AG20443 (cell line): ENCODE measurements around the gene LRRC43.
A peak's percentile ranks its signal among the peaks of the same experiment; 100 is the strongest.

Source experiments
- DNase-seq: peaks from one replicate; pipeline ENCODE4 v3.0.0; 2012; ENCODE audit warnings: low spot score, mixed read lengths

Gene LRRC43

DNA sequence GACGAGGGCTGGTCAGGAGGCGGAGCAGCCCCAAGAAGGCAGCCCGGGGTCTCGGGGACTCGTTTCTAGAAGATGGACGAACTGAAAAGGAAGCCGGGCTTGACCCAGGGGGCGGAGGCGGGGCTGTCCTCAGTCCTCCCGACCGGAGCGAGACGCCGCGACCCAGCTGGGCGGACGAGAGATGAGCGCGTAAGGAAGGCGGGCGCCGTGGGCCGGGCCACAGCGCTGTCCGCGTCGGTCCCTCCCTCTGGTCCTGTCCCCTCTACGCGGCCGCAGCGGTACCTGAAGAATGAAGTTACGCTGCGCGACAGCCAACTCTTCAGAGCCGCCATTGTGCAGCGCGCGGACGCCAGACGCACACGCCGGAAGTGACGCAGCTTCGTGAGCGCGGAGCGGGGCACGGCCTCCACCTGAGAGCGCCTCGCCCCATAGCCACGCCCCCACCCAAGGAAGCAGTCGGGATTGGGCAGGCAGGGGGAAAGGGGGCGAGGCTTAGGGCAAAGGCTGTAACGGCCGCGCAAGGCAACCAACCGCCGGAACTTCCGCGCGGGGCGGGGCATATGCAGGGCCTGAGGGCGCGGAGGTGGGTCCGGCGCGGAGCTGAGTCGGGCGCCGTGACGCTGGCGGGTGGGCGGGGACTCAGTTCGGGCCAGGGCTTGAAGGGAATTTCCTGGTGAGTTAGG lies 42.9 kb downstream of the LRRC43 start, which contains the start of gene DIABLO:
Gene DIABLO (minus strand): TSS at position 370 of the 683 bp plus-strand sequence. CDS start 38 bp downstream, at position 332.
- peak; percentile 99 for DNase-seq

DNA sequence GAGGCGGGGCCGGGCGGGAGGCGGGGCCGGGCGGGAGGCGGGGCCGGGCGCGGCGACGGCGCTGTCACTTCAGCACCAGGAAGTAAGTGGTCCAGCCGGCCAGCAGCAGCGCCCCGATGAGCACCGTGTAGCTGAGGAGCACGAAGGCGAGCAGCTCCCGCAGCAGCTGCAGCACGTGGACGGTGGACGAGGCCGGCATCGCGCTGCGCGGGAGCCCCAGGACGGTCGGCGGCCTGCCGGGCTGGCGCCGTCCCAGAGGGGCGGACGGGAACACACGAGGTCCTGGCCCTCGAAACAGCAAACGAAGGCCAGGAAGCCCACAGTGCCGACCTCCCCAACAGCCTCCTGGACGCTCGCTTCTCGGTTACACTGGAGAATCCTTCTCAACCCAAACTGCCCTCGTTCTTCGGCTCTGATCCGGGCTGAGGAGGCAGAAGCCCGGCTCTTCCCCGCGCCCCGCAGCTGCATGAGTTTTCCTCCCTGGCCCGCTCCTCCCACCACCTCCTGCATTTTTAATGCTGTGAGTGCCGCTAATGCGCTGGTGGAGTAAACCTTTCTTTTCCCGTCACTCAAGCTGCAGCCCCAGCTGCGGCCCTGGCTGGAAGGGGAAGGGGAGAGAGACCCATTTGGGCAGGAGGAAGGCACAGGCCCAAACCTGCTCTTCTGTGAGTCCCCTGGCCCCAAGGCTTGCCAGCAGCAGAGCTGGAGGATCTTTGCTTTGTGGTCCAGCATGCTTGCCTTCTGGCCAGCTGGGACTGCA lies 43.6 kb downstream of the LRRC43 start:
- DNase-seq: no peak

DNA sequence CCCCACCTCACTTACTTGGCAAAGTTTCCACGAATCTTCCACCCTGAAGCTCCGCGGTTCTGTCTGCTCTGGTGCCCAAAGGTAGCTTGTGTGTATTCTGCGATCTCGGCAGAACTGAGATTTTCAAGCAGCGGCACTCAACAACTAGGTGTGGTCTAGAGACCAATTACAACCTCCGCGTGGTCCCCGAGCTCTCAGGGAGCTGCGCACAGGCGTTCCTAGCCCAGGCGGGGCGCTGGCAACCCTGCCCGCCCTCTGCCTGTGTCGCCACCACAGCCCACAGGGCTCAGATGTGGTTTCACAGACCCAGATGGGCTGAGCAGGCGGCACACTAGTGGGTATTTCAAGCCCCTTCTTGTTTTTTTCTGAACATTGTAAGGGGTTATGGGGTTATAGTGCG lies 44.4 kb downstream of the LRRC43 start:
- DNase-seq: no peak

DNA sequence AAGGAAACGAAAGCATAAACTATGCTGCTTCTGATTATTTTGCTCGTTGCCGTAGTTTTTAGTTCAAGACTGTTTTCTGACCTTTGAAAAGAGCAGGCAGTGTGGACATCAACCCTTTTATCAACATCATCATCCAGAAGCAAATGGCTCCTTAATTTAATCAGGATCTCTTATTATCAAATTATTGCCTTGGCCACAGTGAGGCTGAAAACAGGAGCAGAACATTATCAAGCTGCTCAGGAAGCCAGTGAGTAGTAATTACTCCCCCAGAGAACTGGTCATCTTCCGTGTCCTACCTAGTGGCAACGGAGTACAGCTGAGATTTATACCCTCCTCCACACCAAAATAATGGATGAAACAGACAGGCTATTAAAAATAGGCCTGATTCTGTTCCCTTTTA lies 45.2 kb downstream of the LRRC43 start:
- DNase-seq: no peak

DNA sequence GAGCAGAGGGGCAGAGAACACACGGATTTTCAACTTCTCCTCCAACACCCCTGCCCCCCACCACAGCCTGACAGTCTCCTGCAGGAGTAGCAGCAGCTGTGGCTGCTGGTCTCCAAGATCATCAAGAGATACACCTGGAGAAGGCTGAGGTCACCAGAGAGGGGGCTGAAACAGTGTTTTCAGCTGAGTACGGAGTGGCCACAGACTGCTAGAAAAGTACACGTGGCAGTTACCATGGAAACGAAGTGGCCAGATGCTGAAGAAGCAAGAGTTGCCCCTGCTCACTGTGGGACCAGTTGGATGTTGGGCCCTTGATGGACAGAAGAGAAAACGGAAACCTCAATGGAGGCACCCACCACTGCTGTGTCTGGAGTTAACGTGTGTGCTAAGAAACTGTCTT lies 47.9 kb downstream of the LRRC43 start:
- DNase-seq: no peak

DNA sequence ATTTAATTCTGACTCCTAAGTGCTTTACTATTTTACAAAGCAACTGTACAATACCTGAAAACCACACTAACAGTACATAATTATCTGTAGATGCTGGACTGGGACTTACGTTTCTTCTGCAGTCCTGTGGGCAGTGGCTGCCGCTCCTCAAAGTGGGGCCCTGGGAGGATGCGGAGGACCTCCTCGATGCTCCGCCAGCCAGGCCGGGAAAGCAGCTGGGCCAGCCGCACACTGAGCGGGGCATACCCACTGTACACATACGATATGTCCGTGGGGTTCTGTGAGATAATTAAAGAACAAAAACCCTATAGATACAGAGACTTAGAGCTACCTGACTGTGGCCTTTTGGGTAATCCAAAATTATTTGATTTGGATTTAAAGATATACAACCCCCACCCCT lies 49.8 kb downstream of the LRRC43 start:
- DNase-seq: no peak

DNA sequence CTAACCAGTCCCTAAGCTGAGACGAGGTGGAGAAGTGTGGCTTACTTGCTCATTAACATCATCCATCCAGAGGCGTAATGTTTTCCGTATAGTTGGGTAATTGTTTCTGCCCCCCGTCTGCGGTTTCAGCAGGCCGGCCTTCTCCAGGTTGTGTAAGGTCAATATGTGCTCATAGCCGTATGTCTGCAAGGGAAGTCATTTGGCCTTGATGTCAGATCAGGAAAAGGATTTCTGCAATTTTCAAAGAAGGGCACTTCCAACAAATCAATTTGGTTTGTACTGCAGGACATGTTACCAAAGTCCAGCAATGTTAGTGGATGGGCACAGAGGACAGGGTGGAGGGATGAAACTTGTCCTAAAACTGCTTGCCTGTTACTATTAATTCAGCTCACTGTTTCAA lies 52.8 kb downstream of the LRRC43 start:
- DNase-seq: no peak

DNA sequence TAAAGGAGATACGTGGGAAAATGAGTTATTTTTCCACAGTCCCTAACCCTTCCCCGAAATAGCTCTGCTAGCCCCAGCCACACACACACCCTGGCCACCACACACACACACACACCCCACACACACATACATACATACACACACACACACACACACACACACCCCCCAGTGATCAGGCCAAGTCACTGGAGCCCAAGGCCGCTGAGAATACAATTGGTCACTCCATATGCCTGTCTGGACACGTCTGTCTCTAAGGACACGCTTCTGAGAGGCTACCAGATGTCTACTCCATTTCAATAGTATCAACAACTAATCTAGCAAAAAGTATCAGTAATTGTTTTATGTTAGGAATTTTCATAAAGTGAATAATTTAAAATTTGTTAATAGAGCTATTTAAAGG lies 55.9 kb downstream of the LRRC43 start:
- no peak for DNase-seq

DNA sequence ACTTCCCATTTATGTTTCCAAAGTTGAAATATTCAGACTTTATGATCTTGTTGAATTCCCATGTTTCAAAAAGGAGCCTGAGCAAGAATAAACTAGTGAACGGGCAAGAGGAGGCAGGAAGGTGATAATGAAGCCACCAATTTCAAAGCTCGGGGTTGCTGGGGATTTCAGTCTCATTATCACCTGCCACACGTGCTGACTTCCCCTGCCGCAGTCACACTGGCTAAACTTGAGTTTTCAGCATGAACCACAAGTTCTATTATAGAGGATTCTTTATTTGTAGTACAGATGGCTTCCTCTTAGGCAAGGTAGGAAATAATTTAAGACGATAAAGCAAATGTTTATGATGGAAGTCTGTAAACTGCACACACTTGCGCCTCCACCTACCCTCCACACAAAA lies 61.0 kb downstream of the LRRC43 start:
- no peak for DNase-seq

DNA sequence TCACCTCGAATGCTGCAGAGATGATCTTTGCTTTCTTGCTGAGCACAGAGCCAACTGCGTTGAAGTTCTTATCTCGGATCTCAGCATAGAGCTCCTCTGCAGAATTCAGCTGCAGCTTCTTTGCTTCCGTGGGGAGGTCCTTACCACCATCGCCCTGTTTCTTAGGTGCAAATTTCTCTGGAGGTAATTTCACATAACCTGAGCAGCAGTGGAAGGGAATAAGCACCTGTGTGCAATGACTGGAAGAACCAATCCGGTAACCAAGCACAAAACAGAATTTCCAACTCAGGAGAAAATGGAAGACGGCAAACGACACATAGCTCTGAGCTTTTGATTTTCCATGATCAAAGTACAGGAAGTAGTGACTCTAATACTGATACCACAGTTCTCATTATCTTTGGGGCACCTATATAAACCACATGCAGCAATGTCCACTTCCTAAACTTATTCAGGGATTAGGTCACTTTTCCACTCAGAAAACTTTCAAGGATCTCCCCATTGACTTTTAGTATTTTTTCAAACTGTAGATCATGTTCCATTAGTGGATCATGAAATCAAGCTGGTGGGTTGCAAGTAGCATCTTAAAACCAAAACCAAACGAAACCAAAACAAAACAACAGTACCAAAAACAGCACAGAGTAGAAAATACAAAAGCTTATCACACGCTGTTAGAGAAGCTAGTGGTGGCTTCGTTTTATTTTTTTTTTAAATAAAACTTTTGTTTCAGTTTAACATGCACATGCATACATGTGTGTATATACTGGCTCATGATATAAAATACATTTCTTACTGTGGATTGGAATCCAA lies 61.8 kb downstream of the LRRC43 start:
- DNase-seq: no peak

DNA sequence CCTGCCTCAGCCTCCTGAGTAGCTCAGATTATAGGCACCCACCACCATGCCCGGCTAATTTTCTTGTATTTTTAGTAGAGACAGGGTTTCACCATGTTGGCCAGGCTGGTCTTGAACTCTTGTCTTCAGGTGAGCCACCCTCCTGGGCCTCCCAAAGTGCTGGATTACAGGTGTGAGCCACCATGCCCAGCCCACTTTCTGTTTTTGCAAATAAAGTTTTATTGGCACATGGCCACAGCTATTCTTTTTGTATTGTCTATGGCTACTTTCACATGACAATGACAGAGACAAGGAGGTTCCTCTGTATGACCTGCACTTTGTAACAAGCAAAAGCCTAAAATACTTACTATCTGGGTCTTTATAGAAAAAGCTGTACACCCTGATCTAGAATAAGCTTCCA lies 62.6 kb downstream of the LRRC43 start:
- no peak for DNase-seq

DNA sequence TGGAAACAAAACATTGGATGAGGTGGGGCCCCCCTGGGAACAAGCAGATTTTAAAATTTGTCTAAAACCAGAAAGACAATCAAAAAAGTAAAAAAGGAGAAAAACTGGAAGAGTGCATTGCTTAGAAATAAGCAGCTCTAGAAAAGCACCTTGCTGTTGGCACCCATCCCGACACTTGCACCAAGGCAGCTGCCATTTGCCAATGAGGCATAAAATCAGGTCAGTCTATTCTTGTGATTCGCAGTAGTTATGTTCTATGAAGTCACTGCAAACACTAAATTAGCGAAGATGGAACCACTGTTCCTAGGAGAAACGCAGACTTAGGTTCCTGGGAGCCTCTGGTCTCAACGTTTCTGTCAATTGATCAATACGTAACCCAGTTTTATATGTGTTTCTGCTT lies 67.1 kb downstream of the LRRC43 start:
- no peak for DNase-seq

DNA sequence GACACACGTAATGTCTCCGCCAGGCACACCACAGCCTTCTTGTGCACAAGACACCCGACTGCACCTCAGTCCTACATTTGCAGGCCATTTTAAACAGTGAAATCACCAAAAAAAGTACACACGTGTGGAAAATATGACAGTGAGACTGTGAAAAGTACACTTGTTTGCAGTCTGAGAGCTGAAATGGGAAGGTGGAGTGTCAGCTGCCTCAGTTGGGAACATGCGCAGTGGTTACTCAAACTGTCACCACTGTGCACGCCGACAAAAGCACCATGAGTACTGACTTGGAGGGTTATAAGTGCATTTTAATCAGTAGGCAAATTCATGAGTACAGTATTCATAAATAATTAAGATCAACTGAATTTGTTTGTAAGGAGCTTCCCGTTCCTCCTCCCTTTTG lies 67.6 kb downstream of the LRRC43 start:
- no peak for DNase-seq
